HG03196 (cell line): Measurements from ENCODE around the gene SELENOF.
"Not testable (repeated sequence)": the region's sequence is repeated elsewhere in the genome, so short reads cannot be mapped to it uniquely, and the experiment has no call there.

Experiments used
- ATAC-seq: cut with Tn5 transposase; IDR thresholded peaks from one replicate; pipeline ENCODE4 v1.9.1; 2021; ENCODE audit not compliant: unreplicated experiment

SELENOF gene

DNA sequence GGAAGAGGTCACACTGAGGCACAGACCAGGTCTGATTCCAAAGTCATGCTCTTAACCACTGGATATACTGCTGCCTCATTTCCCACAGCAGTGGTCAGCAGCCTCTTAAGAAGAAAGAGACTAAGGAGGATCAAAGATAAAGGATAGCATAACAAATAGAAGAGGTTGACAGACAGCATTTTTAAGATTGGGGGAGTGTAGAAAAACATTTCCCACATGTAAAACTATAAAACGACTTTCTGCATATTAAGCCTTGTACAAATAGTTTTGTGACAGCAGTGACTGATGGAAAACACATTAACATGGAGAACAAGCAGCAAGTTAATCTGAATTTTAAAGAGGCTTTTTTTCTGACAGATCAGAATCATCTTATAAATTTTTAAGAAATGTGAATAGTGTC is 92.0 kb downstream of the SELENOF start:
- ATAC-seq: no peak

- ATAC-seq: not testable (repeated sequence)
Observed at GRCh38 chr1:86819970-86820369, 94.0 kb downstream of the SELENOF start.

- not testable (repeated sequence) for ATAC-seq
Observed at GRCh38 chr1:86817246-86817826, 96.6 kb downstream of the SELENOF start.

- not testable (repeated sequence) for ATAC-seq
Observed at GRCh38 chr1:86814118-86814517, 99.8 kb downstream of the SELENOF start.
